HG03066 (cell line): Measurements from ENCODE around the gene PAK4.
"Not testable (repeated sequence)": the region's sequence is repeated elsewhere in the genome, so short reads cannot be mapped to it uniquely, and the experiment has no call there.

Source experiments
- ATAC-seq: cut with Tn5 transposase; IDR thresholded peaks from one replicate; pipeline ENCODE4 v1.9.1; 2021; ENCODE audit warnings: low read depth; ENCODE audit not compliant: unreplicated experiment

PAK4 gene

GRCh38 chr19:39200066-39200802, 74.6 kb downstream of the PAK4 start:
- ATAC-seq: no peak

- ATAC-seq: no peak
Measured at GRCh38 chr19:39200803-39201115, 75.2 kb downstream of the PAK4 start.

GRCh38 chr19:39202998-39203355, 77.4 kb downstream of the PAK4 start:
- no peak for ATAC-seq

- ATAC-seq: no peak
Measured at GRCh38 chr19:39203372-39204341, 78.1 kb downstream of the PAK4 start, which contains the start of gene SYCN. Gene SYCN (minus strand): TSS chr19:39204263. CDS start chr19:39204254, 9 bp downstream.

GRCh38 chr19:39205449-39205764, 79.8 kb downstream of the PAK4 start:
- ATAC-seq: no peak

GRCh38 chr19:39206122-39206521, 80.5 kb downstream of the PAK4 start:
- ATAC-seq: no peak

GRCh38 chr19:39207293-39207836, 81.8 kb downstream of the PAK4 start:
- no peak for ATAC-seq

GRCh38 chr19:39208175-39208795, 82.7 kb downstream of the PAK4 start:
- ATAC-seq: no peak

- no peak for ATAC-seq
Measured at GRCh38 chr19:39209196-39209595, 83.6 kb downstream of the PAK4 start.

- no peak for ATAC-seq
Measured at GRCh38 chr19:39211731-39212374, 86.3 kb downstream of the PAK4 start.

GRCh38 chr19:39212375-39212742, 86.8 kb downstream of the PAK4 start:
- no peak for ATAC-seq

GRCh38 chr19:39215323-39215722, 89.7 kb downstream of the PAK4 start:
- not testable (repeated sequence) for ATAC-seq

- ATAC-seq: no peak
Measured at GRCh38 chr19:39217094-39217493, 91.5 kb downstream of the PAK4 start.

GRCh38 chr19:39218230-39219007, 92.8 kb downstream of the PAK4 start:
- no peak for ATAC-seq

GRCh38 chr19:39219108-39219507, 93.5 kb downstream of the PAK4 start:
- not testable (repeated sequence) for ATAC-seq

- ATAC-seq: no peak
Measured at GRCh38 chr19:39223703-39224279, 98.2 kb downstream of the PAK4 start.

- no peak for ATAC-seq
Measured at GRCh38 chr19:39224910-39225309, 99.3 kb downstream of the PAK4 start.
